SU-DHL-6 (cell line): ENCODE data around the gene CLDN8.

ENCODE experiments used
- H2AFZ ChIP-seq: fragments of 200-600 bp; sonication (generic); 2 replicates; pipeline ENCODE4 v1.6.1; 2014; ENCODE audit warnings: low read depth, mild to moderate bottlenecking, moderate library complexity, mixed read lengths, antibody characterized with exemption, low read length; ENCODE audit not compliant: severe bottlenecking
- H3F3A ChIP-seq: fragments of 200-600 bp; shearing (Covaris generic); 2 replicates; pipeline ENCODE4 v1.6.0; 2016; ENCODE audit warnings: antibody characterized with exemption, mild to moderate bottlenecking; ENCODE audit not compliant: insufficient read depth
- H3K27ac ChIP-seq: fragments of 200-600 bp; sonication (generic); 2 replicates; pipeline ENCODE4 v1.5.1; 2016; ENCODE audit warnings: low read depth, mild to moderate bottlenecking, low read length, moderate library complexity, mixed read lengths
- H3K27me3 ChIP-seq: fragments of 200-600 bp; sonication (generic), shearing (Covaris generic); 2 replicates; pipeline ENCODE4 v1.6.0; 2014; ENCODE audit warnings: mild to moderate bottlenecking, low read length
- H3K36me3 ChIP-seq: fragments of 200-600 bp; sonication (generic); 2 replicates; pipeline ENCODE4 v1.6.1; 2014; ENCODE audit warnings: mild to moderate bottlenecking, low read length, mixed read lengths
- H3K4me2 ChIP-seq: fragments of 300-600, 200-600 bp; shearing (Covaris generic), sonication (generic); 2 replicates; pipeline ENCODE4 v1.6.0; 2014; ENCODE audit warnings: low read length, low read depth, mild to moderate bottlenecking; ENCODE audit not compliant: poor library complexity, severe bottlenecking
- H3K4me3 ChIP-seq: fragments of 200-600 bp; sonication (generic); 2 replicates; pipeline ENCODE4 v1.5.1; 2014; ENCODE audit warnings: antibody characterized with exemption, low read length, mild to moderate bottlenecking, mixed read lengths; ENCODE audit not compliant: insufficient read depth, poor library complexity, severe bottlenecking
- H3K79me2 ChIP-seq: fragments of 200-600 bp; sonication (generic); 2 replicates; pipeline ENCODE4 v1.6.1; 2014; ENCODE audit warnings: mild to moderate bottlenecking, low read length, moderate library complexity; ENCODE audit not compliant: insufficient read depth
- H3K9ac ChIP-seq: fragments of 200-600 bp; sonication (generic); 2 replicates; pipeline ENCODE4 v1.7.0; 2014; ENCODE audit warnings: mild to moderate bottlenecking, low read length
- H3K9me2 ChIP-seq: fragments of 200-600 bp; sonication (generic); replicated peaks from 2 replicates; pipeline ENCODE4 v1.6.1; 2014; ENCODE audit warnings: low read length; ENCODE audit not compliant: insufficient read depth
- H3K9me3 ChIP-seq: fragments of 200-600 bp; sonication (generic); 2 replicates; pipeline ENCODE4 v1.6.1; 2014; ENCODE audit warnings: low read length, mixed read lengths; ENCODE audit not compliant: insufficient read depth
- H4K20me1 ChIP-seq: fragments of 200-600 bp; sonication (generic); 2 replicates; pipeline ENCODE4 v1.6.1; 2014; ENCODE audit warnings: low read depth, mild to moderate bottlenecking, antibody characterized with exemption, low read length, moderate library complexity, mixed read lengths
- CTCF ChIP-seq: fragments of 200-600 bp; sonication (generic); IDR thresholded peaks from one replicate; pipeline ENCODE4 v1.5.1; 2017; ENCODE audit warnings: antibody characterized with exemption, mild to moderate bottlenecking, low read length, moderate library complexity; ENCODE audit not compliant: insufficient read depth, poor library complexity, severe bottlenecking
- EZH2phosphoT487 ChIP-seq: fragments of 200-600 bp; sonication (generic), shearing (Covaris generic); conservative IDR thresholded peaks from 2 replicates; pipeline ENCODE4 v1.6.1; 2018; ENCODE audit warnings: mild to moderate bottlenecking, antibody characterized with exemption, low read length, moderate library complexity, mixed read lengths

Gene CLDN8

GRCh38 chr21:30190554-30190953 lies 25.3 kb downstream of the CLDN8 start:
- H3K4me2 ChIP-seq: no peak overlapping the region
- no peaks in the 10 kb centered on the region for H3K79me2 ChIP-seq
- H3K9ac ChIP-seq: no peak overlapping the region
- TF ChIP-seq CTCF (no peak), EZH2phosphoT487 (no peak)
- no peaks in the 10 kb centered on the region for H3K9me3 ChIP-seq
- H3K36me3 ChIP-seq: no peaks in the 10 kb centered on the region
- H4K20me1 ChIP-seq: no peaks in the 10 kb centered on the region
- H3K9me2 ChIP-seq: no peaks in the 10 kb centered on the region
- no peak overlapping the region for H3K27ac ChIP-seq
- H2AFZ ChIP-seq: no peak overlapping the region
- H3F3A ChIP-seq: no peaks in the 10 kb centered on the region
- no peak overlapping the region for H3K4me3 ChIP-seq
- H3K27me3 ChIP-seq: no peaks in the 10 kb centered on the region

- H3K9ac ChIP-seq: no peak overlapping the region
- H3K4me3 ChIP-seq: no peak overlapping the region
- no peaks in the 10 kb centered on the region for H3K27me3 ChIP-seq
- no peaks in the 10 kb centered on the region for H3K9me3 ChIP-seq
- no peaks in the 10 kb centered on the region for H4K20me1 ChIP-seq
- no peak overlapping the region for H3K27ac ChIP-seq
- no peaks in the 10 kb centered on the region for H3F3A ChIP-seq
- H2AFZ ChIP-seq: no peak overlapping the region
- H3K4me2 ChIP-seq: no peak overlapping the region
- no peaks in the 10 kb centered on the region for H3K9me2 ChIP-seq
- TF ChIP-seq CTCF (no peak), EZH2phosphoT487 (no peak)
- H3K79me2 ChIP-seq: no peaks in the 10 kb centered on the region
- no peaks in the 10 kb centered on the region for H3K36me3 ChIP-seq
Observed at GRCh38 chr21:30189773-30190172, 26.1 kb downstream of the CLDN8 start.

GRCh38 chr21:30186242-30186641 lies 29.7 kb downstream of the CLDN8 start:
- no peaks in the 10 kb centered on the region; the same call in 1 of the 2 replicates for H3K9me3 ChIP-seq
- H2AFZ ChIP-seq: no peak overlapping the region
- H3K4me3 ChIP-seq: no peak overlapping the region
- no peak overlapping the region for H3K27ac ChIP-seq
- no peaks in the 10 kb centered on the region for H3K79me2 ChIP-seq
- H3K9ac ChIP-seq: no peak overlapping the region
- no peaks in the 10 kb centered on the region for H4K20me1 ChIP-seq
- TF ChIP-seq EZH2phosphoT487: no peak
- TF ChIP-seq CTCF: no peak
- H3K36me3 ChIP-seq: no peaks in the 10 kb centered on the region
- no peaks in the 10 kb centered on the region for H3F3A ChIP-seq
- H3K27me3 ChIP-seq: no peaks in the 10 kb centered on the region
- H3K9me2 ChIP-seq: no peaks in the 10 kb centered on the region
- no peak overlapping the region for H3K4me2 ChIP-seq
